Endodermal cell (in vitro differentiated cells): ENCODE measurements around the gene ZNF341. TPM values are rescaled to one million over a fixed set of nuclear protein-coding genes. Genes with fewer than 3 reads are reported as not detected.

Source experiments
- DNase-seq: peaks from one replicate; pipeline ENCODE4 v3.0.0-alpha.2; 2017
- H3K27ac ChIP-seq: 2 replicates; pipeline ENCODE4 v1.5.1; 2013; ENCODE audit warnings: mild to moderate bottlenecking, low read depth, low read length, moderate library complexity
- H3K27me3 ChIP-seq: 2 replicates; pipeline ENCODE4 v1.6.1; 2013; ENCODE audit warnings: mild to moderate bottlenecking, low read length, moderate library complexity; ENCODE audit not compliant: insufficient read depth, control insufficient read depth, poor library complexity, severe bottlenecking
- H3K36me3 ChIP-seq: 2 replicates; pipeline ENCODE4 v1.7.0; 2013; ENCODE audit warnings: mild to moderate bottlenecking, low read length, moderate library complexity; ENCODE audit not compliant: control insufficient read depth, insufficient read depth
- H3K4me1 ChIP-seq: one replicate; pipeline ENCODE4 v1.7.0; 2013; ENCODE audit warnings: low read length; ENCODE audit not compliant: control insufficient read depth, insufficient read depth
- H3K4me3 ChIP-seq: 2 replicates; pipeline ENCODE4 v1.5.1; 2013; ENCODE audit warnings: mild to moderate bottlenecking, low read length, moderate library complexity
- H3K9ac ChIP-seq: 2 replicates; pipeline ENCODE4 v1.6.1; 2013; ENCODE audit warnings: mild to moderate bottlenecking, low read length, moderate library complexity; ENCODE audit not compliant: poor library complexity, severe bottlenecking; ENCODE audit errors: extremely low read depth
- H3K9me3 ChIP-seq: 2 replicates; pipeline ENCODE4 v1.6.1; 2013; ENCODE audit warnings: mild to moderate bottlenecking, low read length, moderate library complexity; ENCODE audit not compliant: control insufficient read depth
- H3K27ac Mint-ChIP-seq: 2 replicates; pipeline ENCODE4 v1.8.0; 2020; ENCODE audit warnings: mixed read lengths
- H3K27me3 Mint-ChIP-seq: 2 replicates; pipeline ENCODE4 v1.8.0; 2021; ENCODE audit warnings: mild to moderate bottlenecking, mixed read lengths; ENCODE audit not compliant: insufficient read depth
- H3K36me3 Mint-ChIP-seq: 2 replicates; pipeline ENCODE4 v1.8.0; 2020; ENCODE audit warnings: low read depth, mixed read lengths
- H3K4me1 Mint-ChIP-seq: 2 replicates; pipeline ENCODE4 v1.8.0; 2020; ENCODE audit warnings: mixed read lengths
- H3K4me3 Mint-ChIP-seq: 2 replicates; pipeline ENCODE4 v1.8.0; 2020; ENCODE audit warnings: mild to moderate bottlenecking, moderate library complexity, mixed read lengths
- H3K9me3 Mint-ChIP-seq: 2 replicates; pipeline ENCODE4 v1.8.0; 2020; ENCODE audit warnings: mild to moderate bottlenecking, mixed read lengths
- CTCF ChIP-seq: fragments of 200-600 bp; sonication (generic); conservative IDR thresholded peaks from 2 replicates; pipeline ENCODE4 v1.5.0; 2021; ENCODE audit warnings: antibody characterized with exemption, mild to moderate bottlenecking
- WGBS, 2 experiments: methylation state at CpG; one replicate each; pipeline versions ENCODE4 v1.1.5 to v1.1.7; 2013; ENCODE audit warnings: missing lambda C conversion rate in 2 of 2, mixed read lengths in 1 of 2; ENCODE audit not compliant: insufficient coverage in 1 of 2, insufficient read length in 1 of 2; 5-methylcytosine and 5-hydroxymethylcytosine counted together
- total RNA-seq, 2 donors: library from RNA; stranded (reverse); fragmentation: NEBNext Ultra II Directional in 1 of 2; extraction: Animal tissue kit (Norgen Biotek cat#: 25700) in 1 of 2; gene quantifications; 2 replicates in 1 of 2; 3 replicates in 1 of 2; pipeline ENCODE4 v1.2.1, GENCODE V29; 2021

ZNF341 gene
- total RNA-seq, 2 donors from 2014 or later, result 5.4 to 6.5 TPM

- no peaks in the 10 kb centered on the region for H3K9me3 ChIP-seq
- H3K4me1 ChIP-seq, result no peaks in the 10 kb centered on the region
- no peak overlapping the region for H3K4me3 Mint-ChIP-seq
- no peak for DNase-seq
- TF ChIP-seq CTCF, result no peak
- H3K9ac ChIP-seq, result no peak overlapping the region
- WGBS, 2 experiments, result 92 to 96% methylated on average over 5 of the region's 5 CpGs
- H3K36me3 Mint-ChIP-seq, result peaks cover 58% of the 10 kb centered on the region
- H3K27me3 Mint-ChIP-seq, result no peaks in the 10 kb centered on the region
- H3K27ac ChIP-seq, result no peak overlapping the region
- peaks cover 21% of the 10 kb centered on the region for H3K36me3 ChIP-seq
- no peak overlapping the region for H3K4me3 ChIP-seq
- H3K4me1 Mint-ChIP-seq, result no peaks in the 10 kb centered on the region
- no peaks in the 10 kb centered on the region for H3K27me3 ChIP-seq
- H3K27ac Mint-ChIP-seq, result no peak overlapping the region
- no peaks in the 10 kb centered on the region for H3K9me3 Mint-ChIP-seq
Observed at GRCh38 chr20:33765592-33765991, 33.8 kb downstream of the ZNF341 start.

GRCh38 chr20:33766686-33767085, 34.9 kb downstream of the ZNF341 start:
- H3K27ac Mint-ChIP-seq, result no peak overlapping the region
- no peaks in the 10 kb centered on the region for H3K4me1 Mint-ChIP-seq
- Histone ChIP-seq H3K9me3 (no peaks in the 10 kb centered on the region), H3K27ac (no peak overlapping the region), H3K4me1 (no peaks in the 10 kb centered on the region), H3K36me3 (peaks cover 21% of the 10 kb centered on the region), H3K9ac (no peak overlapping the region), H3K4me3 (no peak overlapping the region), H3K27me3 (no peaks in the 10 kb centered on the region)
- WGBS, 2 experiments, result 88% methylated on average over 9 of the region's 9 CpGs; no CpG with 5 or more reads in 1 of the 2 experiments
- no peak for TF ChIP-seq CTCF
- H3K36me3 Mint-ChIP-seq, result peaks cover 50% of the 10 kb centered on the region
- no peaks in the 10 kb centered on the region for H3K9me3 Mint-ChIP-seq
- DNase-seq, result no peak
- H3K4me3 Mint-ChIP-seq, result no peak overlapping the region
- no peaks in the 10 kb centered on the region for H3K27me3 Mint-ChIP-seq

GRCh38 chr20:33767777-33768138, 36.0 kb downstream of the ZNF341 start:
- no peak overlapping the region for H3K27ac ChIP-seq
- H3K36me3 ChIP-seq, result peaks cover 15% of the 10 kb centered on the region
- TF ChIP-seq CTCF, result no peak
- Mint-ChIP-seq H3K27ac (no peak overlapping the region), H3K4me1 (no peaks in the 10 kb centered on the region), H3K9me3 (no peaks in the 10 kb centered on the region), H3K36me3 (peaks cover 42% of the 10 kb centered on the region), H3K27me3 (no peaks in the 10 kb centered on the region), H3K4me3 (no peak overlapping the region)
- H3K27me3 ChIP-seq, result no peaks in the 10 kb centered on the region
- no peak overlapping the region for H3K9ac ChIP-seq
- H3K4me1 ChIP-seq, result no peaks in the 10 kb centered on the region
- no peak for DNase-seq
- WGBS, 2 experiments, result 91 to 93% methylated on average over 2 of the region's 2 CpGs
- H3K9me3 ChIP-seq, result no peaks in the 10 kb centered on the region
- H3K4me3 ChIP-seq, result no peak overlapping the region
